Effector memory CD4-positive, alpha-beta T cell (primary cell): ENCODE data around the gene CDK5RAP2.

ENCODE experiments used
- DNase-seq, 3 donors: peaks; one replicate each; pipeline ENCODE4 v3.0.0-alpha.2; 2020
- H3K27ac ChIP-seq: 2 replicates; pipeline ENCODE4 v1.7.0; 2013; ENCODE audit warnings: mild to moderate bottlenecking, low read length, moderate library complexity; ENCODE audit not compliant: insufficient read depth, poor library complexity, severe bottlenecking
- H3K27me3 ChIP-seq: replicated peaks from 2 replicates; pipeline ENCODE4 v1.7.0; 2013; ENCODE audit warnings: mild to moderate bottlenecking, low read length; ENCODE audit not compliant: insufficient read depth, control insufficient read depth, poor library complexity, severe bottlenecking
- H3K36me3 ChIP-seq: 2 replicates; pipeline ENCODE4 v1.7.0; 2013; ENCODE audit warnings: mild to moderate bottlenecking, low read length, moderate library complexity; ENCODE audit not compliant: control insufficient read depth, insufficient read depth
- H3K4me1 ChIP-seq: 2 replicates; pipeline ENCODE4 v1.7.0; 2013; ENCODE audit warnings: low read length, mild to moderate bottlenecking; ENCODE audit not compliant: control insufficient read depth, insufficient read depth, poor library complexity, severe bottlenecking
- H3K4me3 ChIP-seq: 2 replicates; pipeline ENCODE4 v1.7.0; 2013; ENCODE audit warnings: low read length, low read depth, mild to moderate bottlenecking; ENCODE audit not compliant: insufficient read depth, poor library complexity, severe bottlenecking
- H3K9me3 ChIP-seq: 2 replicates; pipeline ENCODE4 v1.7.0; 2013; ENCODE audit warnings: mild to moderate bottlenecking, low read length, moderate library complexity; ENCODE audit not compliant: control insufficient read depth

CDK5RAP2 gene

GRCh38 chr9:120592210-120592609 is 12.2 kb upstream of the CDK5RAP2 start:
- Histone ChIP-seq H3K27ac (no peak overlapping the region), H3K4me3 (no peak overlapping the region), H3K36me3 (no peaks in the 10 kb centered on the region), H3K27me3 (no peaks in the 10 kb centered on the region), H3K4me1 (no peaks in the 10 kb centered on the region), H3K9me3 (no peaks in the 10 kb centered on the region)
- no peak for DNase-seq

GRCh38 chr9:120587328-120587727 is 7.4 kb upstream of the CDK5RAP2 start:
- H3K36me3 ChIP-seq: no peaks in the 10 kb centered on the region
- H3K9me3 ChIP-seq: no peaks in the 10 kb centered on the region
- no peak overlapping the region for H3K27ac ChIP-seq
- no peaks in the 10 kb centered on the region for H3K27me3 ChIP-seq
- DNase-seq: no peak
- H3K4me1 ChIP-seq: no peaks in the 10 kb centered on the region
- H3K4me3 ChIP-seq: no peak overlapping the region

- no peak overlapping the region for H3K27ac ChIP-seq
- no peak overlapping the region for H3K4me3 ChIP-seq
- DNase-seq: peak; percentile 10 to 32 (median 11)
- no peaks in the 10 kb centered on the region for H3K36me3 ChIP-seq
- H3K9me3 ChIP-seq: no peaks in the 10 kb centered on the region
- H3K4me1 ChIP-seq: peaks cover 13% of the 10 kb centered on the region
- H3K27me3 ChIP-seq: no peaks in the 10 kb centered on the region
Observed at GRCh38 chr9:120583958-120584369, 4.0 kb upstream of the CDK5RAP2 start.

GRCh38 chr9:120579139-120580050 is 572 bp downstream of the CDK5RAP2 start:
- H3K36me3 ChIP-seq: no peaks in the 10 kb centered on the region
- DNase-seq: no peak

GRCh38 chr9:120574473-120574872 is 5.5 kb downstream of the CDK5RAP2 start:
- H3K9me3 ChIP-seq: no peaks in the 10 kb centered on the region
- H3K4me3 ChIP-seq: no peak overlapping the region
- no peak for DNase-seq
- no peaks in the 10 kb centered on the region for H3K27me3 ChIP-seq
- H3K36me3 ChIP-seq: peaks cover 26% of the 10 kb centered on the region
- H3K27ac ChIP-seq: no peak overlapping the region
- peaks cover 11% of the 10 kb centered on the region for H3K4me1 ChIP-seq

More at GRCh38 chr9:120579139-120580050, 572 bp downstream of the CDK5RAP2 start:
- Histone ChIP-seq H3K4me1 (peaks cover 19% of the 10 kb centered on the region), H3K4me3 (peak overlapping the region; percentile 93), H3K9me3 (no peaks in the 10 kb centered on the region), H3K27ac (peak overlapping the region; percentile 76), H3K27me3 (no peaks in the 10 kb centered on the region)

GRCh38 chr9:120572472-120572871 is 7.5 kb downstream of the CDK5RAP2 start:
- DNase-seq: no peak
- H3K9me3 ChIP-seq: no peaks in the 10 kb centered on the region
- H3K36me3 ChIP-seq: peaks cover 45% of the 10 kb centered on the region
- no peaks in the 10 kb centered on the region for H3K4me1 ChIP-seq
- no peak overlapping the region for H3K27ac ChIP-seq
- H3K4me3 ChIP-seq: no peak overlapping the region
- H3K27me3 ChIP-seq: no peaks in the 10 kb centered on the region

GRCh38 chr9:120571443-120572257 is 8.3 kb downstream of the CDK5RAP2 start:
- no peak for DNase-seq
- H3K27me3 ChIP-seq: no peaks in the 10 kb centered on the region
- H3K4me3 ChIP-seq: no peak overlapping the region
- no peak overlapping the region for H3K27ac ChIP-seq
- no peaks in the 10 kb centered on the region for H3K9me3 ChIP-seq
- no peaks in the 10 kb centered on the region for H3K4me1 ChIP-seq
- H3K36me3 ChIP-seq: peaks cover 51% of the 10 kb centered on the region

- Histone ChIP-seq H3K9me3 (no peaks in the 10 kb centered on the region), H3K36me3 (peaks cover 61% of the 10 kb centered on the region), H3K27me3 (no peaks in the 10 kb centered on the region), H3K27ac (no peak overlapping the region), H3K4me3 (no peak overlapping the region), H3K4me1 (no peaks in the 10 kb centered on the region)
- DNase-seq: no peak
Observed at GRCh38 chr9:120570296-120570695, 9.7 kb downstream of the CDK5RAP2 start.

- H3K4me3 ChIP-seq: no peak overlapping the region
- H3K36me3 ChIP-seq: peaks cover 64% of the 10 kb centered on the region
- no peaks in the 10 kb centered on the region for H3K4me1 ChIP-seq
- no peak overlapping the region for H3K27ac ChIP-seq
- DNase-seq: no peak
- H3K27me3 ChIP-seq: no peaks in the 10 kb centered on the region
- no peaks in the 10 kb centered on the region for H3K9me3 ChIP-seq
Observed at GRCh38 chr9:120569556-120569955, 10.4 kb downstream of the CDK5RAP2 start.

- Histone ChIP-seq H3K27ac (no peak overlapping the region), H3K4me3 (no peak overlapping the region), H3K36me3 (peaks cover 64% of the 10 kb centered on the region), H3K9me3 (no peaks in the 10 kb centered on the region), H3K27me3 (no peaks in the 10 kb centered on the region), H3K4me1 (no peaks in the 10 kb centered on the region)
- no peak for DNase-seq
Observed at GRCh38 chr9:120568816-120569215, 11.2 kb downstream of the CDK5RAP2 start.
